GM18858 (cell line): Measurements from ENCODE around the gene AHSA1.

Experiments used
- ATAC-seq: cut with Tn5 transposase; IDR thresholded peaks from one replicate; pipeline ENCODE4 v1.9.1; 2021; ENCODE audit not compliant: unreplicated experiment

AHSA1 gene

GRCh38 chr14:77470224-77470870, 12.5 kb downstream of the AHSA1 start:
- no peak for ATAC-seq

GRCh38 chr14:77473921-77474320, 16.0 kb downstream of the AHSA1 start:
- no peak for ATAC-seq

GRCh38 chr14:77474479-77475177, 16.7 kb downstream of the AHSA1 start:
- ATAC-seq = no peak

- ATAC-seq = no peak
These were observed 17.7 kb downstream of the AHSA1 start for GRCh38 chr14:77475432-77476115.

- no peak for ATAC-seq
These were observed 20.1 kb downstream of the AHSA1 start for GRCh38 chr14:77478029-77478428.

- ATAC-seq = peak; percentile 96
These were observed 20.9 kb downstream of the AHSA1 start for GRCh38 chr14:77478796-77479195.

GRCh38 chr14:77482422-77482821, 24.5 kb downstream of the AHSA1 start:
- ATAC-seq = no peak

GRCh38 chr14:77485256-77485655, 27.4 kb downstream of the AHSA1 start:
- no peak for ATAC-seq

- ATAC-seq = no peak
These were observed 28.2 kb downstream of the AHSA1 start for GRCh38 chr14:77485901-77486678.

GRCh38 chr14:77488558-77488957, 30.7 kb downstream of the AHSA1 start:
- ATAC-seq = no peak

- ATAC-seq = no peak
These were observed 31.1 kb downstream of the AHSA1 start for GRCh38 chr14:77489041-77489440.

GRCh38 chr14:77490347-77490986, 32.6 kb downstream of the AHSA1 start:
- no peak for ATAC-seq

GRCh38 chr14:77491056-77491455, 33.2 kb downstream of the AHSA1 start:
- no peak for ATAC-seq

GRCh38 chr14:77495334-77495733, 37.4 kb downstream of the AHSA1 start:
- ATAC-seq = no peak

GRCh38 chr14:77498120-77498979, 40.5 kb downstream of the AHSA1 start, which contains the start of gene ISM2:
Gene ISM2, minus strand, starts transcription at chr14:77498816. Its CDS starts 23 bp downstream, at chr14:77498793.
- no peak for ATAC-seq

GRCh38 chr14:77498984-77499527, 41.2 kb downstream of the AHSA1 start:
- no peak for ATAC-seq

- no peak for ATAC-seq
These were observed 44.4 kb downstream of the AHSA1 start for GRCh38 chr14:77502109-77502782.

- no peak for ATAC-seq
These were observed 45.2 kb downstream of the AHSA1 start for GRCh38 chr14:77503138-77503537.

- ATAC-seq = no peak
These were observed 47.1 kb downstream of the AHSA1 start for GRCh38 chr14:77505031-77505430.
